ENCODE data around the gene PTPRG.

PTPRG gene

DNA sequence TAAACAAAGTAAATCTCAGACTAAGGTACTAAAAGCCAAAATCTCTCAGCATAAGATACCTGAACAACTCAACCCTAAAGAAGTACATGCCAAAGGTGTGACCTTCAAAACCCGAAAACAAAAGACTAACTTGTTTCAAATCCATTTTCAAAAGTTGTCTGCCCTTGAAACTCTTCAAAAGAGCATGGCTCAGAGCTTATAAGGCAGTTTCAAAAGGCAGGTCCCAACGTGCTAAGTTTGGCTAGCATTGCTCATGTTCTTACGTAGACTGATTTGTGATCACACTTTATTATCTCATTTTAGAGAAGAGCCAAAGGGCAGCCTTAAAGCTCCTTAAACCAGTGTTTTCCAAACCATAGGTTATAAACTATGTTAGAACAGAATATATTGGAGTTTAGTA is 699.8 kb downstream of the PTPRG start:
- DNase-seq, result no peak

DNA sequence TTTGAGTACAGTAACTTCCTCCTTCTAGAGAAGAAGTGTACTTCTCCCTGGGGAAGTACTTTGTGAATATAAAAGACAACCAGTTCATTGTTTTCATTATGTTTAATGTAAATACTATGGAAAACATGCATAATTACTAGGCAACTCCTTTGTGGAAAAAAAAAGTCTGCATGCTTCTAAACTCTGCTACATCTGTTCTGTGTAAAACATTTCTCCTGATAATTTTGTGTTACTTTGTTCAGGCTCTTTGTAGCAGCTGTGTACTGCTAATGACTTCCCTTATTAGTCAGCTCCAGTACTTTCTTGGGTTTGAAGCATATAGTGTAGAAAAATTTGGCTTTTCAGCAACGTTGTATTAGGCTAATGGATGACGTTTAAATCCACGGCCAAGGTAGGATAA is 700.4 kb downstream of the PTPRG start:
- no peak for DNase-seq

DNA sequence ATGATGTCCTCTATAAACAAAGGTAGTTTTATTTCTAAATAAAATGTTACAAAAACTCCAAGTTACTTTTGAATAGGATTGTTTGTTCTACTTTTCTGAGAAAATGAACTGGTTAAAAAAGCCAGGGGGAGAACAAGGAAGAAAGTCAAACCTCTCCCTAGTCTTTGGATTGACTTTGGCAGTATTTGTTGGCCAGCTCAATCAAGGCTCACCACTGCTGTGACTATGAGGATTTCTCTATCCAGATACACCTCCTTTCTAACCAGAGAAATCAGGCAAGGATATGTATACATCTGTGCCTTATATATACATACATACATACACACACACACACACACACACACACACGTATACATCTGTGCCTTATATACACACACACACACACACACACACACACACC is 704.2 kb downstream of the PTPRG start:
- no peak for DNase-seq

GRCh38 chr3:62266668-62267283 is 705.4 kb downstream of the PTPRG start:
- DNase-seq, result no peak

DNA sequence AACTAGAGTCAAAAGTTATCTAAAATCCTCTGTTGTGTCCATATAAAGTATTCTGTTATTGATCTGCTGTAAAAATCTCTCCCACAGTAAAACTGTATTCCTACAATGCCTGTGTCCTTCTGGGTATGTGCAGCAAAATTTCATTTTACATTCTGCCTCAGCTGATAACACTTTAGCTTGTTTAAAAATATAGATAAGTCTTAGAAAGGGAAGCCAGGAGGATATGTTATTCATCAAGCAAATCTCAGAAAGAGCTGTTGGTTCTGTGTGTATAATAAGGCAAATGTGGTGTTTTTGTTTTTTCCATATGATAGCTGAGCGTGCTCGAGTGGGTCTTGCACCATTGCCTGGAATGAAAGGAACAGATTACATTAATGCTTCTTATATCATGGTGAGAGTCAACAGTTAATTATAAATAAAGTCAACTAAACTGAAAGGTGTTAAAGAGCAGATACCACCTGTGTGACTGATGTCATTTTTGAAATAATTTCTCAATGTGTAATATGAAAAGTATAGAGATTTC is 715.3 kb downstream of the PTPRG start:
- no peak for DNase-seq

GRCh38 chr3:62277450-62277849 is 716.1 kb downstream of the PTPRG start:
- no peak for DNase-seq

GRCh38 chr3:62277986-62278385 is 716.6 kb downstream of the PTPRG start:
- DNase-seq, result no peak

DNA sequence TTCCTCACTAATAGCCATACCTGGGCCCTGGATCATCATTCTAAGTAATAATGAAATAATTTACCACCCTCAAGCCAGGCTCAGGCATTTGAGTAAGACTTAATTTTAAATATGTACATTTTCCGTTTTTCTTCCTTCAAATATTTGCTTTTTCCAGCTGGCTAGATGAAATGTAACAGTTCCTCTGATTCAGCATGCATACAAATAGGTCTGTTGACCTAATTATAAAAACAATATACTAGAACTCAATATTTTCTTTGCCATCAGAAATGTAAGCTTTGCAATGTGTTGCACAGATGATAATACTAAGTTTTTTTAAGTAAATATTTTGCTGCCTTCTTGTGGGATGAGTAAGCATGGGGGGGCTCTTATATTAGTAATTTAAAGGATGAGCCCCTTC is 720.4 kb downstream of the PTPRG start:
- peak; percentile 13 for DNase-seq

GRCh38 chr3:62284442-62284841 is 723.1 kb downstream of the PTPRG start:
- DNase-seq, result no peak

- DNase-seq, result no peak
These were observed 726.1 kb downstream of the PTPRG start for GRCh38 chr3:62287392-62287927.

DNA sequence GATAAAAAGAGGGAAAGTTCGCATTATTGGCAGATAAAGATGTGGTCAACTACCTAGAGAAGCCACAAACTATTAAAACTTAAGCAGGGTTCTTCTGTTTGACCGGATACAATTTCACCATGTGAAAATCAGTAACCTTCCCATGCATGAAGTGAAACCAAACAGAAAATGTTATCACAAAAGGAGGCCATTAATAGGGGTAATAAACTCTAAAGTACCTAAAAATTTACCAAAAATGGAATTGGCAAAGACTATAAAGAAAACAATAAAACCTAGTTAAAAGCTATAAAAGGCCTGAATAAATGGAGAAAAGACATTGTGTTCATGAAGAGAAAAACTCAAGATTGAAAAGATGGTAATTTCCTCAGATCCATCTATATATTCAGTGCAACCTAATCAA is 728.6 kb downstream of the PTPRG start:
- no peak for DNase-seq

DNA sequence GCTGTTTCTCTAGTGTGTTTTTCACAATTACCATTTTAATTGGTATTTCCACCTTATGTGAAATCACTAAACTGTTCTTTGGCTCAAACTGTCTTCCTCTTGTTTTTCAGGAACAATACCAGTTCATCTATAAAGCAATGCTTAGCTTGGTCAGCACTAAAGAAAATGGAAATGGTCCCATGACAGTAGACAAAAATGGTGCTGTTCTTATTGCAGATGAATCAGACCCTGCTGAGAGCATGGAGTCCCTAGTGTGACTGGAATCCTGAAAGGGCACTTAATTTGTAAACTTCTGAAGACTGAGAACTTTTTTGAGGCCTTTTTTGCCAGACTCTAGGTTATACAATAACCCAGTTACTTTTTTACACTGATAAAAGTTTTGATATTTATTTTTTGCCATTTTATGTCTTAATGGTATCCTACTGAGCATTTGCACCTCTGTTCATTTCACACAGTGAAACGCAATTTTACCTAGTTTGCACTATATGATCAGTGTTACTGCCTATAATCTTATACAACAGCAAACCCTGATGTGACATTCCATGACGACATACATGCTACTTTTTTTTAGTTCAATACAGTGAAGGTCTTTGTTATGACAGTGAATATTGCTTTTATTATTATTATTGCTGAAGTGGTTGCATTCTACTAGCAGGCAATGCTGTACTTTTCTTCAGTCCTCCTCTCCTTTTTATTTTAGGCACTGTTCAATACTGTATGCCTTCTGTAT is 731.8 kb downstream of the PTPRG start:
- DNase-seq, result no peak

DNA sequence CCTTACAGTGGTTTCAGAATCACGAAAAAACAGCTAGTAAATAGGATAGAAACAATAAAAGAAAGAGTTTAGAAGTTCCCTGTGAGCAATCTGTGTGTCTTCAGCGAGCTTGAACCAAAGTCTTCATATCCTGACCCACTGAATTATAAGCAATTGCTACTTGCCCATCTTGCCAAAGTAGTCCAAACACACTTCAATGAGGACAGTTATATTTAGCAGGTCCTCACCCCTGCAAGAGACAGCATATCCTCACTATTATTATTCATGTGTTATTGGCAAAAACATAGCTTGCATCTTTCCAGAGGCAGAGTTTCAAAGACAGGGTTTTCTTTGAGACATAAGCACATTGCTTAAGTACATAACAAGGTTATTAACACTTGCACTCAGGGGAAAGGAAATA is 734.2 kb downstream of the PTPRG start:
- no peak for DNase-seq

- no peak for DNase-seq
These were observed 739.2 kb downstream of the PTPRG start for GRCh38 chr3:62300617-62301016.

DNA sequence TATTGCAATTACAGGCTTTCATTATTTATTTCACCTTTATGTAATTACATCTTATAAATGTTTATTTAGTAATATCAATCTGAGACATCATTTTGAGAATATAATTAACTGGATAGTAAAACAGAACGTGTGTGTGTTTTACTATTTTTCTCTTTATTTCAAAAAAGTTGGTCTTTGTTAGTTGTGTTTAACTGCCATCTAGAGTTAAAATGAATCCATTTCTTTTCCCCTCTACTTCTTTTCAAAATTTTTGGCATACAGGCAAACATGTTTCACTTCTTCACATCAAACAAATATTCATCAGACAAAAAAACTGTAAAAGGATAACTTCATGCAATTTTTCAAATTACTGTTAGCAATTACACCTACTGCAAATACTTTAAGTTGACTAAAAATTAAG is 750.8 kb downstream of the PTPRG start:
- DNase-seq, result no peak

GRCh38 chr3:62316525-62316924 is 755.2 kb downstream of the PTPRG start:
- DNase-seq, result no peak

DNA sequence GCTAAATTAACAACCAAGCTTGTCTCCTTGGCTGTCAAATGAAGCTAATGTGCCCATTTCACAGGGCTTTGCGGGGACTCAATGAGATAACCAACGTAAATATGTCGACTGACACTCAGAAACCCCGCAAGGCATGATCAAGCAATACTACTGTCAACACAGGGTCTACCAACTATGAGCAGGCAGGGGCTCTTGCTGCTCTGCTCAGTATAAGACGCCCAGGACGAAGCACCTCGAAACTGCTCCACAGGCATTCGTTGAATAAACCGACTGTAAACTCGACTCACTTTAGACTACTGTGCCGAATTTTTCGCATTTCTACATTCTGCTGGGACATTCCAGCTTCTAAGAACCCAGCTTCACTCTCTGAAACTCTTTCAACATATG is 757.0 kb downstream of the PTPRG start:
- DNase-seq, result no peak

DNA sequence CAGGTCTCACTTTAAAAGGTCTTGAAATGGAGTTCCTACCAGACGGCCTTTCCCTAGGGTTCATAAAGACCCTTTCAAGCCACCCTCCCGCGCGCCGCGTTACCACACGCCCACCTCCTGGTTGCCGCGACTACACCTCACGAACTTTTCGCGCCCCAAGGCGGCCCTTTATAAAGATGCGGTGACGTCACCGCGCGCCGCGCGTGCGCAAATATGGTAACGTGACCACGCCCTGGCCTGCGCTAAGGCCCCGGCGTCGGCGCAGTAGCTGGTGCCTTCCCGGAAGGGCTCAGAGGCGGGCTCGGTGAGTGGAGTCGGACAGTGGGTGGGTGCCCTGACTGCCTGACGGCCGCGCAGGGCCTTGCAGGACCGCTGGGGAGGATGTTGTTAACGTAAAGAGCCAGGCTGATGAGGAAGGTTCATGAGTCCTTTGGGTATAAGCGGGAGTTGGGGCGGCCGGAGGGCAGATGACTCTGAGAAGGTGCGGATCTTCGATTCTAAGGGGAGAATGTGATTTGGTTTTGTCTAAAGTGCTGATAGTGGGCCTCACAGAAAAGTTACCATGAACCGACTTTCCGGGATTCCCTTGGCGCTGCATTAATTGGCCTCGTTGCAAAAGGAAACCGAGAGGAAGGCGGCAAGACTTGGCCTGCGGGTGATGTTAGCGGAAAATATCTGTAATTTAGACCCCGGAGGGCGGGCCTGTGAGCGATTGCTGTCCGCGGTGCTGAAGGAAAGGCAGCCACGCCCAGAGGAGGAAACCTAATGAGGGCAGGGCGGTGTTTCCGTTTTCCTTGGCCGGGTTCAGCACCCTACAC is 757.6 kb downstream of the PTPRG start:
- DNase-seq, result peak; percentile 86

DNA sequence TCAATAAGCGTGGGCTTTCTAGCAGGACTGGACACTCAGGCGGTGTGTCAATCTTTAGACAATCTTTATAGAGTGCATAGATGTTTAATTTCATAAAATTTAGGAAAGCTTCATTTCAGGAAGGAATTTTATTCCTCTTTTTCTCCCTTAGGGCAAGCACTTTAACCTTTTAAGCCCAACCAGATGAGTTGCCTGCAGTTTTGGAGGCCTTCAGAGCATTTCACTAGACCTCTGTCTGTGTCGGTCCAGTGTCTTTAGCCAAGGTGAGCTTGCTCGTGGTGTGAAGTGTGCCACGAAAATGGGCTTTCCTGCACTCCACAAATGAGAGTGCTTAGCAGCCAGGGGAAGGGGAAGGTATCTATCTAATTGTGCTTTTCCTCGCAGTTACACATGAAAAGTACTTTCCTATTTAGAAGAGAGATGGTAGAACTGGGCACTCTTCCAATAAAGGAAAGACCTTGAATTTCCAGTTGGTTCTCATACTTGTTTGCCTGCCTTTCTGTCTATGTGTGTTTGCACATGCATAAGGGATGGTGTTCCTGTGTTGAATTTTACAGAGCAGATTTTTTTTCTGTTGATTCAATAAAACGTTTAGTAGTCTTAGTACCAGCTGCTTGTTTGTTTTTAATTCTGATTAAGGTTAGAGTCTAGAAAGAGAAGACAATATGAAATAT is 758.3 kb downstream of the PTPRG start:
- DNase-seq, result peak; percentile 0

DNA sequence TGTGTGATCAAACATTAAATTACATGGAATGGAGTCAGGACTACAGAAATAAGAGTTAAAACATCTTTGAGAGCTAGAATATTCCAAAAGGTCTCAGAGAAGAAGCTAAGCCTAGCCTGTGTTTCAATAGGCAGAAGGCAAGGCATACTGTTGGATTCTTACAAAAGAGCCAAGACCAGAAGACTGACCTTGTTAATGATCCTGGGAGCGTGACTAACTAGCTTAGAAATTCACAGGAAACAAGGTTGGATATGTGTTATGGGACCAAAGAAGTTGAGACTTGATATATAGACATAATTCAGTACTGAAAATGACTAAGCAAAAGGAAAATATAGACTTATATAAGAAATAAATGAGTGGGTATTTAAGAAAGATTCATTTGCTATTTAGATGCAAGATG is 761.9 kb downstream of the PTPRG start:
- no peak for DNase-seq

DNA sequence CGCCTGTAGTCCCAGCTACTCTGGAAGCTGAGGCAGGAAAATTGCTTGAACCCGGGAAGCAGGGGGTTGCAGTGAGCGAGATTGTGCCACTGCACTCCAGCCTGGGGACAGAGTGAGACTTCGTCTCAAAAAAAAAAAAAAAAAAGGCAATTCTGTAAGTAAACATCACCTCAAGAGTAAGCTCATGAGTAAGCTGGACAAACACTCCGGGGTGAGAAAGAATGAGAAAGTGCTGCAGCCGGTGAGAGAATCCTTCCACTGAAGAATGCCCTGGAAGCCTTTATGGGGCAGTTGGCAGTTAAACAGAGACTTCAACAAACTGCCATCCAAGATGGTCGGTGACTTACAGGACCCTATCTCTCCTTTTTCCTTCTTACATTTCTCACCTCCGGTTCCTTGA is 764.5 kb downstream of the PTPRG start:
- DNase-seq, result no peak

- DNase-seq, result no peak
These were observed 768.6 kb downstream of the PTPRG start for GRCh38 chr3:62329971-62330370.

DNA sequence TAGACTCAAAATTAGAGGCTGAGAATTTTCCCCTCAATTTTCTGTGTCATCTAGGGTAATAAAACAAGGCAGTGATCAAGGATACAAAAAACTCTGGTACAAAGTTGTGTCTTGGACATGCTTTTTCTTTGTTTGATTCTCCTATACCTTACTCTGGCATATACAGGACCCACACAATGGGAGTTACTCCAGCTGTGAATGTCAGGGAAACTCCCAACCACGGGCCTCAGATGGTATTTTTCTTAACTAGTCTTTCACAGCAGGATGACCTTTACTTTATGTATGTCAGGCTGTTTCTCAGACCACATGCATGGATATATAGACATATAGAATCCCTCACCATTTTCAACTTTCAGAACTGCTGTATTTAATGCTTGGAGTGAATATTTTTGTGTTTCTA is 770.6 kb downstream of the PTPRG start:
- no peak for DNase-seq
